Endothelial cell of umbilical vein (primary cell): ENCODE results near the gene CRHR2. TPM values are rescaled to one million over a fixed set of nuclear protein-coding genes. Genes with fewer than 3 reads are reported as not detected.

Experiments
- BruUV-seq: library from RNA; stranded (reverse); fragments of 400-500 nt; replicated peaks from 2 replicates; lab custom pipeline; 2021; lab: Mats Ljungman, UMichigan
- CTCF ChIA-PET: fragments of 300-600, 350-600 bp; sonication (Branson Sonifier 250); formaldehyde crosslinking; loops from one replicate; lab custom pipeline; 2021; ENCODE audit warnings: antibody characterized with exemption, inconsistent platforms; lab: Charles Lee
- POLR2A ChIA-PET: fragments of 300-600, 350-600 bp; sonication (Branson Sonifier 250); formaldehyde crosslinking; loops from one replicate; lab custom pipeline; 2021; ENCODE audit warnings: antibody characterized with exemption, inconsistent platforms; lab: Charles Lee
- DNase-seq: peaks from one replicate; pipeline ENCODE4 v3.0.0-alpha.2; 2011; ENCODE audit warnings: low read depth, low spot score
- FAIRE-seq: peaks from 2 replicates; lab custom pipeline; 2011; peaks lifted over from hg19 to GRCh38; lab: Jason Lieb, UNC
- H2AFZ ChIP-seq: 2 replicates; pipeline ENCODE4 v1.6.0; 2012; ENCODE audit warnings: low read depth, low read length, control low read depth, inconsistent platforms
- H3K27ac ChIP-seq: 2 replicates; pipeline ENCODE4 v1.5.1; 2011; ENCODE audit warnings: low read depth, mild to moderate bottlenecking, control low read depth, low read length, moderate library complexity; ENCODE audit not compliant: insufficient read depth
- H3K27me3 ChIP-seq, 2 experiments: 2 replicates each; pipeline versions ENCODE4 v1.6.0 to v1.6.1; 2011; ENCODE audit warnings: low read length in 2 of 2, mixed read lengths in 1 of 2; ENCODE audit not compliant: control insufficient read depth in 2 of 2, insufficient read depth in 2 of 2
- H3K36me3 ChIP-seq, 2 experiments: 2 replicates in 1 of 2; 3 replicates in 1 of 2; pipeline ENCODE4 v1.5.1; 2011; ENCODE audit warnings: low read length in 2 of 2, mild to moderate bottlenecking in 1 of 2, moderate library complexity in 1 of 2; ENCODE audit not compliant: control insufficient read depth in 2 of 2, insufficient read depth in 2 of 2; ENCODE audit errors: extremely low read depth in 1 of 2
- H3K4me1 ChIP-seq: 3 replicates; pipeline ENCODE4 v1.5.1; 2011; ENCODE audit warnings: mild to moderate bottlenecking, low read length; ENCODE audit not compliant: control insufficient read depth, insufficient read depth; ENCODE audit errors: extremely low read depth
- H3K4me2 ChIP-seq: 2 replicates; pipeline ENCODE4 v1.6.1; 2011; ENCODE audit warnings: low read length, control low read depth, mixed read lengths; ENCODE audit not compliant: insufficient read depth
- H3K4me3 ChIP-seq, 3 experiments: fragments of 200-600 bp in 1 of 3; sonication (generic), shearing (Covaris generic) in 1 of 3; replicated peaks in 1 of 3; 2 replicates each; pipeline ENCODE4 v1.5.1; 2011 to 2016; ENCODE audit warnings: control low read depth in 3 of 3, low read length in 3 of 3, mild to moderate bottlenecking in 2 of 3, inconsistent platforms in 1 of 3, low read depth in 1 of 3, moderate library complexity in 1 of 3; ENCODE audit not compliant: insufficient read depth in 1 of 3
- H3K79me2 ChIP-seq: 2 replicates; pipeline ENCODE4 v1.6.0; 2012; ENCODE audit warnings: low read length, inconsistent platforms; ENCODE audit not compliant: control insufficient read depth, insufficient read depth
- H3K9ac ChIP-seq: replicated peaks from 2 replicates; pipeline ENCODE3; 2011; ENCODE audit warnings: low read length, control low read depth; ENCODE audit not compliant: insufficient read depth; ENCODE audit errors: extremely low read depth
- H3K9me1 ChIP-seq: replicated peaks from 3 replicates; pipeline ENCODE4 v1.6.0; 2011; ENCODE audit warnings: mild to moderate bottlenecking, low read length; ENCODE audit not compliant: control insufficient read depth, insufficient read depth; ENCODE audit errors: extremely low read depth
- H3K9me3 ChIP-seq: replicated peaks from 2 replicates; pipeline ENCODE4 v1.5.1; 2012; ENCODE audit warnings: low read length, inconsistent platforms; ENCODE audit not compliant: control insufficient read depth, insufficient read depth
- H4K20me1 ChIP-seq: replicated peaks from 2 replicates; pipeline ENCODE3; 2011; ENCODE audit warnings: mild to moderate bottlenecking, low read length; ENCODE audit not compliant: control insufficient read depth, insufficient read depth; ENCODE audit errors: extremely low read depth
- EZH2 ChIP-seq: IDR thresholded peaks from 2 replicates; pipeline ENCODE4 v1.6.1; 2012; ENCODE audit warnings: borderline replicate concordance, low read depth, mild to moderate bottlenecking, moderate library complexity, low read length, inconsistent platforms; ENCODE audit not compliant: severe bottlenecking
- FOS ChIP-seq: IDR thresholded peaks from 2 replicates; pipeline ENCODE4 v1.6.1; 2011; ENCODE audit warnings: mild to moderate bottlenecking, low read length, moderate library complexity, borderline replicate concordance; ENCODE audit not compliant: insufficient read depth
- GATA2 ChIP-seq: IDR thresholded peaks from 2 replicates; pipeline ENCODE4 v1.7.0; 2011; ENCODE audit warnings: low read depth, mild to moderate bottlenecking, moderate library complexity, mixed read lengths, low read length; ENCODE audit not compliant: insufficient read length, insufficient read depth
- JUN ChIP-seq: IDR thresholded peaks from 2 replicates; pipeline ENCODE4 v1.6.1; 2011; ENCODE audit warnings: borderline replicate concordance, low read depth; ENCODE audit not compliant: insufficient read length, insufficient read depth
- MYC ChIP-seq: IDR thresholded peaks from one replicate; pipeline ENCODE4 v1.6.1; 2011; ENCODE audit warnings: mild to moderate bottlenecking, low read depth, low read length
- POLR2A ChIP-seq: IDR thresholded peaks from 2 replicates; pipeline ENCODE4 v1.6.1; 2012; ENCODE audit warnings: low read depth, mild to moderate bottlenecking, control low read depth, low read length
- POLR2AphosphoS5 ChIP-seq: IDR thresholded peaks from 2 replicates; pipeline ENCODE4 v1.6.1; 2012; ENCODE audit warnings: low read depth, mild to moderate bottlenecking, control low read depth, low read length, moderate library complexity; ENCODE audit not compliant: insufficient read depth
- dilution Hi-C: fragments of 300-500 bp; cut with MboI; formaldehyde crosslinking; loops from one replicate; pipeline ENCODE4 v1.15.0; 2019; ENCODE audit warnings: low sequenced_read_pairs; ENCODE audit not compliant: extremely low pct_ligation_motif_present
- intact Hi-C: fragments of 100-400 bp; cut with micrococcal nuclease; formaldehyde crosslinking; loops from one replicate; pipeline ENCODE4 v1.10.0; 2022
- polyA plus RNA-seq, 4 experiments: library from polyadenylated mRNA; depleted of rRNA in 3 of 4; stranded (reverse) in 3 of 4; unstranded in 1 of 4; fragments of >200 nt; gene quantifications; 2 replicates each; pipeline versions ENCODE4 v1.2.1 to v1.2.3, GENCODE V29; 2011 to 2012; ENCODE audit warnings: missing spikeins in 1 of 4
- total RNA-seq: library from RNA; stranded (reverse); gene quantifications from 2 replicates; pipeline ENCODE4 v1.2.3, GENCODE V29; 2021
- TF ChIP-seq, protein P1 (sequence below), 2 donors: IDR thresholded peaks; 1 replicate in 1 of 2; 2 replicates in 1 of 2; pipeline ENCODE4 v1.5.1; 2011; ENCODE audit warnings: low read length in 2 of 2, mild to moderate bottlenecking in 2 of 2, moderate library complexity in 2 of 2, control low read depth in 1 of 2, inconsistent platforms in 1 of 2, low read depth in 1 of 2; ENCODE audit not compliant: insufficient read depth in 1 of 2; ENCODE audit errors: extremely low read depth in 1 of 2
- TF ChIP-seq, protein P2 (sequence below): IDR thresholded peaks from 2 replicates; pipeline ENCODE4 v1.6.1; 2011; ENCODE audit not compliant: insufficient read depth, insufficient read length

Gene CRHR2
- total and polyA plus RNA-seq, 2 donors (not counting 3 experiments of a cell fraction or from before 2014, with no cell fraction given) = not detected

GRCh38 chr7:30656006-30656957 lies 26.0 kb downstream of the CRHR2 start:
- H3K9me3 ChIP-seq = no peaks in the 10 kb centered on the region
- no peaks in the 10 kb centered on the region for H3K4me1 ChIP-seq
- no TSS peak for BruUV-seq
- no peaks in the 10 kb centered on the region for H3K79me2 ChIP-seq
- DNase-seq (no peak), FAIRE-seq (no peak)
- H2AFZ ChIP-seq = no peak overlapping the region
- no peaks in the 10 kb centered on the region for H3K9me1 ChIP-seq
- CTCF ChIA-PET = no interaction called here
- dilution Hi-C loops = no loop called here
- TF ChIP-seq FOS (no peak), POLR2AphosphoS5 (no peak)
- no peaks in the 10 kb centered on the region for H4K20me1 ChIP-seq
- H3K9ac ChIP-seq = no peak overlapping the region
- H3K27ac ChIP-seq = no peak overlapping the region
- H3K4me3 ChIP-seq = no peak overlapping the region
- no peaks in the 10 kb centered on the region for H3K36me3 ChIP-seq
- no peaks in the 10 kb centered on the region for H3K27me3 ChIP-seq
- intact Hi-C loops = no loop called here
- H3K4me2 ChIP-seq = no peak overlapping the region
- POLR2A ChIA-PET = no interaction called here

DNA sequence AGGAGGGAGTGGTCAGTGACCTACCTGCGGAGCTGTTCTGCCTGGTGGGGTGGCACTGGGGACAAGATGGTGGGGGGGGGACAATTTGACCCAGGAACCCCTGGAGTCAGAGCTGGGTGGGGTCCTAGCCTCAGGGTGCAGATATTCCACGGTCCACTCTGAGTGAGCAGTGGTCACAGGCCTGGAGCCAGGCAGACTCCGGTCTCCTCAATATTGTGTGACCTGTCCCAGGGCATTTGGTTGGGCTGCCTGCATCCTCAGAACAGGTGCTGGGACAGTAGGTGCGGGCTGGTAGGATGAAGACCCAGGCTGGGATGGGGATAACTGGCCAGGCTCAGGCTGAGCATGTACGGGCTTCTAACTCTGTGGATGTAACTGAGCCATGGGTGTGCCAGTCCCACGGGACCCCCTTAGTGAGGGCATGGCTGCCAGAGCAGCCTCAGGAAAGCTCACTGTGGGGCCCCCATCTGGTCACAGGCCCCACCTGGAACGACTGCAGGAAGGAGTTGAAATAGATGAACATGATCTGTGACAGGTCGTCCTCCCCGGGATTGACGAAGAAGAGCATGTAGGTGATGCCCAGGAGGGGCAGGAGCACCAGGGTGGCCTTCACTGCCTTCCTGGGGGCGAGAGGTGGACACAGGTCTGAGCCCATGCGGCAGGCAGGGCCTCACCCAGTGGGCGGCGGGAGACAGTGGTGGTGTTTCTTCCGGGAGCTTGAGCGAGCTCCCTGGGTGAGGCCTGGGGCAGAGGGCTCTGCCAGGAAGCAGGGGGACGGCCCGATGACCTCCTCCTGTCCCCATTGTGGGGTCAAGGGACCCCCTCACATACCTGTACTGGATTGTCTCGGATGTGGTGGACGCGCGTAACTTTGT lies 26.9 kb downstream of the CRHR2 start:
- intact Hi-C loops = no loop called here
- dilution Hi-C loops = no loop called here
- no peaks in the 10 kb centered on the region for H3K36me3 ChIP-seq
- H3K4me3 ChIP-seq = no peak overlapping the region
- no peak overlapping the region for H2AFZ ChIP-seq
- H3K4me2 ChIP-seq = no peak overlapping the region
- no peak for TF ChIP-seq POLR2AphosphoS5
- no peak for TF ChIP-seq FOS
- no peak for TF ChIP-seq POLR2A
- TF ChIP-seq JUN = no peak
- TF ChIP-seq, protein P1, sequence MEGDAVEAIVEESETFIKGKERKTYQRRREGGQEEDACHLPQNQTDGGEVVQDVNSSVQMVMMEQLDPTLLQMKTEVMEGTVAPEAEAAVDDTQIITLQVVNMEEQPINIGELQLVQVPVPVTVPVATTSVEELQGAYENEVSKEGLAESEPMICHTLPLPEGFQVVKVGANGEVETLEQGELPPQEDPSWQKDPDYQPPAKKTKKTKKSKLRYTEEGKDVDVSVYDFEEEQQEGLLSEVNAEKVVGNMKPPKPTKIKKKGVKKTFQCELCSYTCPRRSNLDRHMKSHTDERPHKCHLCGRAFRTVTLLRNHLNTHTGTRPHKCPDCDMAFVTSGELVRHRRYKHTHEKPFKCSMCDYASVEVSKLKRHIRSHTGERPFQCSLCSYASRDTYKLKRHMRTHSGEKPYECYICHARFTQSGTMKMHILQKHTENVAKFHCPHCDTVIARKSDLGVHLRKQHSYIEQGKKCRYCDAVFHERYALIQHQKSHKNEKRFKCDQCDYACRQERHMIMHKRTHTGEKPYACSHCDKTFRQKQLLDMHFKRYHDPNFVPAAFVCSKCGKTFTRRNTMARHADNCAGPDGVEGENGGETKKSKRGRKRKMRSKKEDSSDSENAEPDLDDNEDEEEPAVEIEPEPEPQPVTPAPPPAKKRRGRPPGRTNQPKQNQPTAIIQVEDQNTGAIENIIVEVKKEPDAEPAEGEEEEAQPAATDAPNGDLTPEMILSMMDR (IDR thresholded peaks at IDR 0.05; ENCODE audit: extremely low read depth in 1 of 2, insufficient read depth in 1 of 2, low read depth in 1 of 2, low read length in 2 of 2) = no peak
- no peak for TF ChIP-seq MYC
- no peak for TF ChIP-seq EZH2
- TF ChIP-seq, protein P2, sequence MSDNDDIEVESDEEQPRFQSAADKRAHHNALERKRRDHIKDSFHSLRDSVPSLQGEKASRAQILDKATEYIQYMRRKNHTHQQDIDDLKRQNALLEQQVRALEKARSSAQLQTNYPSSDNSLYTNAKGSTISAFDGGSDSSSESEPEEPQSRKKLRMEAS = no peak
- no peak for TF ChIP-seq GATA2
- no peaks in the 10 kb centered on the region for H3K27me3 ChIP-seq
- H3K4me1 ChIP-seq = no peaks in the 10 kb centered on the region
- ChIA-PET CTCF (no interaction called here), POLR2A (no interaction called here)
- H3K9me3 ChIP-seq = no peaks in the 10 kb centered on the region
- DNase-seq (no peak), FAIRE-seq (no peak)
- H3K9ac ChIP-seq = no peak overlapping the region
- no TSS peak for BruUV-seq
- no peaks in the 10 kb centered on the region for H3K9me1 ChIP-seq
- H3K27ac ChIP-seq = no peak overlapping the region
- no peaks in the 10 kb centered on the region for H3K79me2 ChIP-seq
- no peaks in the 10 kb centered on the region for H4K20me1 ChIP-seq
